Measurements from ENCODE around the gene TTLL11. TPM values are rescaled to one million over a fixed set of nuclear protein-coding genes. Genes with fewer than 3 reads are reported as not detected.

The TTLL11 gene
- total RNA-seq, 1 donor from 2014 or later = 6.9 TPM

GRCh38 chr9:122115176-122116035, 22.3 kb upstream of the TTLL11 start:
- no peaks in the 10 kb centered on the region for H3K4me1 Mint-ChIP-seq (ENCODE audit: low read depth, unreplicated experiment)
- DNase-seq (ENCODE audit: low read depth) (no peak), FAIRE-seq (no peak)
- H3K27ac ChIP-seq (ENCODE audit: low read depth, low read length) = no peak overlapping the region
- H3K27ac Mint-ChIP-seq (ENCODE audit: unreplicated experiment) = no peak overlapping the region
- H3K9me3 ChIP-seq (ENCODE audit: insufficient read depth, low read depth, low read length) = no peaks in the 10 kb centered on the region
- H3K9ac ChIP-seq (ENCODE audit: low read length) = no peak overlapping the region
- H3K27me3 ChIP-seq (ENCODE audit: insufficient read depth, low read length) = peaks cover 13% of the 10 kb centered on the region
- no peaks in the 10 kb centered on the region for H3K36me3 ChIP-seq (ENCODE audit: insufficient read depth, low read length)
- H4K20me1 ChIP-seq (ENCODE audit: insufficient read depth, low read length) = no peaks in the 10 kb centered on the region
- no peak overlapping the region for H3K4me3 Mint-ChIP-seq (ENCODE audit: unreplicated experiment)
- no peaks in the 10 kb centered on the region for H3K9me3 Mint-ChIP-seq (ENCODE audit: unreplicated experiment)
- H3K27me3 Mint-ChIP-seq (ENCODE audit: low read depth, unreplicated experiment) = peaks cover 48% of the 10 kb centered on the region
- H3K36me3 Mint-ChIP-seq (ENCODE audit: low read depth, unreplicated experiment) = no peaks in the 10 kb centered on the region
- H3K4me1 ChIP-seq (ENCODE audit: insufficient read depth, low read length) = no peaks in the 10 kb centered on the region
- TF ChIP-seq EZH2 (IDR thresholded peaks at IDR 0.05; ENCODE audit: insufficient read depth, low read length) = no peak
- TF ChIP-seq CTCF (IDR thresholded peaks at IDR 0.05; ENCODE audit: insufficient read depth, low read depth, low read length) = no peak
- no peak overlapping the region for H3K4me3 ChIP-seq (ENCODE audit: insufficient read depth, low read depth, low read length)
- no peak overlapping the region for H2AFZ ChIP-seq (ENCODE audit: low read depth, low read length)
- no peaks in the 10 kb centered on the region for H3K79me2 ChIP-seq (ENCODE audit: insufficient read depth, low read length)
- H3K4me2 ChIP-seq (ENCODE audit: low read length) = no peak overlapping the region

- TF ChIP-seq EZH2 (IDR thresholded peaks at IDR 0.05; ENCODE audit: insufficient read depth, low read length) (no peak), CTCF (IDR thresholded peaks at IDR 0.05; ENCODE audit: insufficient read depth, low read depth, low read length) (no peak)
- Histone ChIP-seq H3K79me2 (ENCODE audit: insufficient read depth, low read length) (no peaks in the 10 kb centered on the region), H3K4me3 (ENCODE audit: insufficient read depth, low read depth, low read length) (no peak overlapping the region), H3K4me2 (ENCODE audit: low read length) (no peak overlapping the region), H3K9me3 (ENCODE audit: insufficient read depth, low read depth, low read length) (no peaks in the 10 kb centered on the region), H2AFZ (ENCODE audit: low read depth, low read length) (no peak overlapping the region), H3K4me1 (ENCODE audit: insufficient read depth, low read length) (no peaks in the 10 kb centered on the region), H4K20me1 (ENCODE audit: insufficient read depth, low read length) (no peaks in the 10 kb centered on the region), H3K27ac (ENCODE audit: low read depth, low read length) (no peak overlapping the region), H3K36me3 (ENCODE audit: insufficient read depth, low read length) (no peaks in the 10 kb centered on the region), H3K27me3 (ENCODE audit: insufficient read depth, low read length) (peaks cover 13% of the 10 kb centered on the region), H3K9ac (ENCODE audit: low read length) (no peak overlapping the region)
- no peaks in the 10 kb centered on the region for H3K9me3 Mint-ChIP-seq (ENCODE audit: unreplicated experiment)
- no peak overlapping the region for H3K27ac Mint-ChIP-seq (ENCODE audit: unreplicated experiment)
- no peak overlapping the region for H3K4me3 Mint-ChIP-seq (ENCODE audit: unreplicated experiment)
- FAIRE-seq (no peak), DNase-seq (ENCODE audit: low read depth) (no peak)
- peaks cover 38% of the 10 kb centered on the region for H3K27me3 Mint-ChIP-seq (ENCODE audit: low read depth, unreplicated experiment)
- H3K4me1 Mint-ChIP-seq (ENCODE audit: low read depth, unreplicated experiment) = no peaks in the 10 kb centered on the region
- no peaks in the 10 kb centered on the region for H3K36me3 Mint-ChIP-seq (ENCODE audit: low read depth, unreplicated experiment)
Measured at GRCh38 chr9:122113574-122113973, 20.5 kb upstream of the TTLL11 start.

GRCh38 chr9:122112238-122112637, 19.1 kb upstream of the TTLL11 start:
- Histone ChIP-seq H3K27ac (ENCODE audit: low read depth, low read length) (no peak overlapping the region), H4K20me1 (ENCODE audit: insufficient read depth, low read length) (no peaks in the 10 kb centered on the region), H3K9ac (ENCODE audit: low read length) (no peak overlapping the region), H3K27me3 (ENCODE audit: insufficient read depth, low read length) (peaks cover 13% of the 10 kb centered on the region), H3K79me2 (ENCODE audit: insufficient read depth, low read length) (no peaks in the 10 kb centered on the region), H3K4me2 (ENCODE audit: low read length) (no peak overlapping the region), H3K4me3 (ENCODE audit: insufficient read depth, low read depth, low read length) (no peak overlapping the region), H2AFZ (ENCODE audit: low read depth, low read length) (no peak overlapping the region), H3K4me1 (ENCODE audit: insufficient read depth, low read length) (no peaks in the 10 kb centered on the region), H3K9me3 (ENCODE audit: insufficient read depth, low read depth, low read length) (no peaks in the 10 kb centered on the region), H3K36me3 (ENCODE audit: insufficient read depth, low read length) (no peaks in the 10 kb centered on the region)
- H3K4me1 Mint-ChIP-seq (ENCODE audit: low read depth, unreplicated experiment) = peaks cover 4% of the 10 kb centered on the region
- H3K27me3 Mint-ChIP-seq (ENCODE audit: low read depth, unreplicated experiment) = peaks cover 46% of the 10 kb centered on the region
- H3K9me3 Mint-ChIP-seq (ENCODE audit: unreplicated experiment) = no peaks in the 10 kb centered on the region
- DNase-seq (ENCODE audit: low read depth) (no peak), FAIRE-seq (no peak)
- H3K27ac Mint-ChIP-seq (ENCODE audit: unreplicated experiment) = no peak overlapping the region
- no peaks in the 10 kb centered on the region for H3K36me3 Mint-ChIP-seq (ENCODE audit: low read depth, unreplicated experiment)
- TF ChIP-seq CTCF (IDR thresholded peaks at IDR 0.05; ENCODE audit: insufficient read depth, low read depth, low read length) = no peak
- TF ChIP-seq EZH2 (IDR thresholded peaks at IDR 0.05; ENCODE audit: insufficient read depth, low read length) = no peak
- no peak overlapping the region for H3K4me3 Mint-ChIP-seq (ENCODE audit: unreplicated experiment)
